Measurements from ENCODE around the gene MAD1L1. TPM values are rescaled to one million over a fixed set of nuclear protein-coding genes. Genes with fewer than 3 reads are reported as not detected.

The MAD1L1 gene
- total RNA-seq, 2 donors from 2014 or later, result 39.5 to 79.4 TPM

- peaks cover 31 to 56% of the 10 kb centered on the region in 2 donors for H3K4me1 Mint-ChIP-seq (ENCODE audit: low read depth in 2 of 2)
- no peak for ATAC-seq
These were observed 130.9 kb downstream of the MAD1L1 start for GRCh38 chr7:2101630-2102374.

GRCh38 chr7:2100278-2101208 is 132.2 kb downstream of the MAD1L1 start:
- H3K27me3 Mint-ChIP-seq, result peaks cover 0 to 9% of the 10 kb centered on the region in 2 donors
- H3K4me3 Mint-ChIP-seq, result no peak overlapping the region
- ATAC-seq (no peak), DNase-seq (ENCODE audit: low spot score) (no peak)
- H3K36me3 Mint-ChIP-seq, result peaks cover 10% of the 10 kb centered on the region
- peaks cover 29 to 63% of the 10 kb centered on the region in 2 donors for H3K4me1 Mint-ChIP-seq (ENCODE audit: low read depth in 2 of 2)
- no peak overlapping the region for H3K27ac Mint-ChIP-seq
- H3K9me3 Mint-ChIP-seq, result peaks cover 7% of the 10 kb centered on the region

More at GRCh38 chr7:2101630-2102374, 130.9 kb downstream of the MAD1L1 start:
- Mint-ChIP-seq H3K36me3 (peaks cover 10% of the 10 kb centered on the region), H3K27ac (peak overlapping the region; percentile 30 to 68), H3K4me3 (peak overlapping the region; percentile 66), H3K9me3 (peaks cover 7% of the 10 kb centered on the region), H3K27me3 (peaks cover 0 to 9% of the 10 kb centered on the region in 2 donors)
- DNase-seq (ENCODE audit: low spot score), result no peak

DNA sequence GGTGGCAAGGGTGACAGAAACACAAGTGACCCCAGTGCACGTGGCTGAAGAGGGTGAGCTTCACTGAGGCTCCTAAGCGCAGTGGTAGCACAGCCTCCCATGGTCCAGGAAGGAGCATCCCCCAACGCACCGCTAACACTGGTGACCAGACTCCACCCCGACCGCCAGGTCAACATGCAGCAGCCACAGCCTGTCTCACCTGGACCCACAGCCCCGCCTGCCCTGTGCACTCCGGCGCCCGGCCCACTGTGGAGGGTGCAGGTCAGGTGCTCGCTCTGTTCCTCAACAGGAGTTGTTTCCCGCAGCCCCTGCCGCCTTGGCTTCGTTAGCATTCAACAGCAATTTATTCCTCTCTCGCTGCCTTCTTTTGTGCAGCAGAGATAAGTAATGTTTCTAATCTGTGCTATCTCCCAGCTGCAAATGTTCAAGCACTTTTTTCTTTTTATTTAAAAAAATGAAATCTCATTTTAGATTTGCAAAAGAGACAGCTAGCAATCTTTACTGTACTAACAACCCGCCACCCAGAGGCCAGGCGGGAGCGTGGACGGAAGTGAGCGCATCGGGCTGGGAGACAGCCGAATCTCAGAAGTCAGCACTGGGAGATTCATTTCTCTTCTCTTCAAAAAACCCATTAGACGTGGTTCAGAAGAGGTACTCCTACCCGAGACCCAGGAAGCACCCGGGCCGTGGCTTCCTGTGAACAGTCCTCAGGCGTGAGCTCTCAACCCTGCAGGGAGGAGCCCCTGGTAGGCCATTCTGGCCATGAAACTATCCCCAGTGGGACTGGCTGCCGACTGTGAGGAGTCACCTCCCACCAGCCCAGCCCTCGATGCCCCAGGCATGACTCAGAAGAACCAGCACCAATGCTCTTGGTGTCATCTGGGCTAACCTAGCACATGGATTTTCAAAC is 133.4 kb downstream of the MAD1L1 start:
- peaks cover 33 to 63% of the 10 kb centered on the region in 2 donors for H3K4me1 Mint-ChIP-seq (ENCODE audit: low read depth in 2 of 2)
- no peak for DNase-seq (ENCODE audit: low spot score)
- no peak overlapping the region for H3K4me3 Mint-ChIP-seq
- H3K27ac Mint-ChIP-seq, result no peak overlapping the region
- no peak for ATAC-seq
- H3K36me3 Mint-ChIP-seq, result peaks cover 10% of the 10 kb centered on the region
- peaks cover 0 to 11% of the 10 kb centered on the region in 2 donors for H3K27me3 Mint-ChIP-seq
- peaks cover 7% of the 10 kb centered on the region for H3K9me3 Mint-ChIP-seq

DNA sequence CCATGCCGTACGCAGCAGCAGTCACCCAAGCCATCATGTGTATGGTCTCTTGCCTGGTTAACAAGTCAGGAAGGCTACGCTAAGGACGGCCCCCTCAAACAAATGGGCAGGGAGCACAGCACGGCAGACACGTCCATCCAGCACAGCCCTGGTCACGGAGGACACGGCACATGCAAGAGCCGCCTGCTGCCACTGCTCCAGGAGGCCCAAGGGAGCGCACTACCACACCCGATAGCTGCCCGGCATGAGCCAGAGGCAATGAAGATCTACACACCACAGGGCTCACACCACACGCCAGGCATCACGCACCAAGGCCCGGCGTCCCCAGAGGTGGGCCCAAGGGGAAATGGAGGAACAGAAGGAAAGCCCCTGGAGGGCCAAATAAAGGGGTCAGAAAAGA is 134.2 kb downstream of the MAD1L1 start:
- peaks cover 0 to 15% of the 10 kb centered on the region in 2 donors for H3K27me3 Mint-ChIP-seq
- H3K4me1 Mint-ChIP-seq (ENCODE audit: low read depth in 2 of 2), result peaks cover 35 to 64% of the 10 kb centered on the region in 2 donors
- peaks cover 10% of the 10 kb centered on the region for H3K36me3 Mint-ChIP-seq
- peaks cover 7% of the 10 kb centered on the region for H3K9me3 Mint-ChIP-seq
- ATAC-seq (no peak), DNase-seq (ENCODE audit: low spot score) (no peak)
- no peak overlapping the region for H3K4me3 Mint-ChIP-seq
- H3K27ac Mint-ChIP-seq, result no peak overlapping the region

DNA sequence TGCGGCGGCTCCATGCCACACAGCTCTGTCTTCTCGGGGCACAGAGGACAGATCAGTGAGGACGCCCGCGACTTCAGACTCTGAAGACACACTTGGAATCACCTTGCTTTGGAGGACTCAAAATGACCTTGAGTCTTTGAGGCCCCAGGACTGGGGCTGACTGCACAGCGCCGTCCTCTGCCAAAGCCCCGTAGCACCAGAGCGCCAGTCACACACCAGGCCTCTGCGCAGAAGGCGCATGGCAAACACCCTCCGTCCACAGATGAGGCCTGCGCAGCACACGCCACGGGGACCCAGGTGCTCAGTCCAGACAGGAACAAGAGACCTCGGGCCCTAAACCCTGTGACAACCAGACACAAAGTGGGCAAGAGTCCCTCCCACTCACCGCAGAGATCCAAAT is 134.7 kb downstream of the MAD1L1 start:
- Mint-ChIP-seq H3K4me1 (ENCODE audit: low read depth in 2 of 2) (peaks cover 35 to 65% of the 10 kb centered on the region in 2 donors), H3K9me3 (peaks cover 7% of the 10 kb centered on the region), H3K36me3 (peaks cover 10% of the 10 kb centered on the region), H3K27ac (no peak overlapping the region), H3K27me3 (peaks cover 0 to 17% of the 10 kb centered on the region in 2 donors), H3K4me3 (no peak overlapping the region)
- no peak for DNase-seq (ENCODE audit: low spot score)
- ATAC-seq, result no peak

DNA sequence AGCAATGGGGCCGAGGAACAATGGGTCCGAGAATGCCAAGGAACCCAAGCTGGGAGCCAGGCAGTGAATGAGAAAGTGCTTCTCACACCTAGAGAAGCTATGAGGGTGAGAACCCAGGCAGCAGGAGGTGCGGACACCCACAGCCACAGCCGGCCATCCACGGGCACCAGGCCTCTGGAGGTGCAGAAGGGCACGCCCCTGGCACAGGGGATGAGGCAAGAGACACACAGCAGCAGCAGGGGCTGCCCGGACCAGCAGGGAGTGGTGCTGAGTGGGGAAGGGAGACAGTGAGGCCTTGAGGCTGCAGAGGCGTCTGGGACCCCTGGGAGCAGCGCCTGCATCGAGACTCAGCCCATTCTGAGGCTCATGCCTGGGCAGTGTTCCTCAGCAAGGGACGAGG is 135.3 kb downstream of the MAD1L1 start:
- ATAC-seq (peak in 1 of 2 donors; percentile 66), DNase-seq (ENCODE audit: low spot score) (no peak)
- H3K4me3 Mint-ChIP-seq, result peak overlapping the region; percentile 5
- peaks cover 9% of the 10 kb centered on the region for H3K36me3 Mint-ChIP-seq
- no peak overlapping the region for H3K27ac Mint-ChIP-seq
- H3K9me3 Mint-ChIP-seq, result peaks cover 5% of the 10 kb centered on the region
- peaks cover 0 to 17% of the 10 kb centered on the region in 2 donors for H3K27me3 Mint-ChIP-seq
- H3K4me1 Mint-ChIP-seq (ENCODE audit: low read depth in 2 of 2), result peaks cover 32 to 61% of the 10 kb centered on the region in 2 donors

DNA sequence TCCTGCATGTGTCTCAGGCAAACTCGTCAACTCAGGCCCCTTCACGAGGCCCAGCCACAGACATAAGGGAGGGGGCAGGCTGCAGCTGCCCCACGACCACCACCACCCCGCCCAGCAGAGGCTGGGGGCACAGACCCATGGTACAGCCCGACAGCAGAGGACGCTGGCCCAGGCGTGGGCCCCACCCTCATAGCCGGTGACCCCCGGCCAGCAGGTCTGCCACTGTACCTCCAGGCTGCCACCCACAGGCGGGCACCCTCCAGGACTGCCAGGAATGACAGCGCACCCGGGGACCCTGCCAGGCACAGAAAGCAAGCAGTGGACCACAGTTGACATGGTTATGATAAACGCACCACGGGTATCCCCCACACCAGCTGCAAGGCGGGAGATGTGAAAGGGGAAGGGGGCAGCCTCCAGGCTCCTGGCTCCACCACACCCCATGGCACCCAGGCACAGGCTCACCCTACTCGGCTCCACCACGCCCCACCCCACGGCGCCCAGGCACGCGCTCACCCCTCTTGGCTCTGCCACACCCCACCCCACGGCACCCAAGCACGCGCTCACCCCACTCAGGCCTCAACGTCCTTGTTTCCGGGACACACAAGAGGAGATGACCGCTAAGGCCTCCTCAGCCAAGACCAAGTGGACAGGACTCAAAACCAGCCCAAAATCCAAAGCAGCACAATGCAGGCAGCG is 135.9 kb downstream of the MAD1L1 start:
- H3K27ac Mint-ChIP-seq, result no peak overlapping the region
- H3K4me3 Mint-ChIP-seq, result peak overlapping the region; percentile 5
- peaks cover 6% of the 10 kb centered on the region for H3K36me3 Mint-ChIP-seq
- peaks cover 26 to 54% of the 10 kb centered on the region in 2 donors for H3K4me1 Mint-ChIP-seq (ENCODE audit: low read depth in 2 of 2)
- H3K9me3 Mint-ChIP-seq, result no peaks in the 10 kb centered on the region
- DNase-seq (ENCODE audit: low spot score), result no peak
- peak in 1 of 2 donors; percentile 16 for ATAC-seq
- H3K27me3 Mint-ChIP-seq, result peaks cover 0 to 19% of the 10 kb centered on the region in 2 donors

- H3K9me3 Mint-ChIP-seq, result no peaks in the 10 kb centered on the region
- H3K27ac Mint-ChIP-seq, result no peak overlapping the region
- H3K36me3 Mint-ChIP-seq, result peaks cover 4% of the 10 kb centered on the region
- ATAC-seq, result no peak
- no peak overlapping the region for H3K4me3 Mint-ChIP-seq
- peaks cover 21 to 51% of the 10 kb centered on the region in 2 donors for H3K4me1 Mint-ChIP-seq (ENCODE audit: low read depth in 2 of 2)
- H3K27me3 Mint-ChIP-seq, result peaks cover 0 to 19% of the 10 kb centered on the region in 2 donors
- DNase-seq (ENCODE audit: low spot score), result no peak
These were observed 137.3 kb downstream of the MAD1L1 start for GRCh38 chr7:2095436-2095835.

DNA sequence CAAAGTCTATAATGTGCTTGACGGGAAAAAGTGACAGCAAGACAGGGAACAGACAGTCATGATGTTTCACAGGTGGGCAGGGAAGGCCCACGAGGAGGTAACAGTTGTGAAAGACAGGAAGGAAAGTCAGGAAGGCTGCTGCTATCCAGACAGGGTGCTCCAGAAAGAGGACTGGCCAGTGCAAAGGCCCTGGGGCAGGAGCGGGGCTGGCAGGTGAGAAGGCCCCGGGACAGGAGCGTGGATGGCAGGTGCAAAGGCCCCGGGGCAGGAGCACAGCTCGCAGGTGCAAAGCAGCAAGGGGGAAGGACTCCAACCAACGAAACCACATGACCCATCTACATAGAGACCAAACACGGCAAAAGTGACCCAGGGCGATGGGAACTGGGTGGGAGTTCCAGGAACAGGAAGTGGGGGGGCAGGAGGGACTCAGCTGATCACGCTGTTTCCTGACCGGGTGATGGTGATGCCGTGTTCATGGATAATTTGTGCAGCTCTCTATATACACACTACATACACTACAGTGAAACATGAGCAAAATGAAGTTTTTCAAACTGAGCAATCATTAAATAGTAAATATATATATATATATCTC is 138.2 kb downstream of the MAD1L1 start:
- Mint-ChIP-seq H3K27ac (no peak overlapping the region), H3K4me3 (no peak overlapping the region)

DNA sequence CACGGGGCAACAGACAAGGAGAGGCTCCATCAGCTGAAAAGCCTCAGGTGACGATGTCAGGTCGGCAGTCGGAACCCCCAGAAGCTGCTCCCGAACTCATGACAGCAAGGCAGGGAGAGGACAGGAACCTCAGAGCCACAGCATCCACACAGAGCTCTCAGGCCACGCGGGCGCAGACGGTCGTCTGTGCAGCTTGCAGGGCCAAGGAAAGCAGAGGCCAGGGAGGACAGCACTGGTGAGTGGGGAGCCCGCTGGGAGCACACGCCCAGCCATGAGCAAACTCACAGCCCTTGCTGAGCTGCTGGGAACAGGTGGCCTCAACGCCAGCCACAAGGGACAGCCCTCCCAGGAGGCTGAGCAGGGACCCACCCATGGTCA is 138.9 kb downstream of the MAD1L1 start:
- Mint-ChIP-seq H3K4me1 (ENCODE audit: low read depth in 2 of 2) (peaks cover 19 to 41% of the 10 kb centered on the region in 2 donors), H3K27ac (no peak overlapping the region), H3K36me3 (peaks cover 4% of the 10 kb centered on the region), H3K9me3 (no peaks in the 10 kb centered on the region), H3K27me3 (peaks cover 0 to 17% of the 10 kb centered on the region in 2 donors), H3K4me3 (no peak overlapping the region)
- no peak for DNase-seq (ENCODE audit: low spot score)
- ATAC-seq, result no peak

More for the DNA sequence above, 138.2 kb downstream of the MAD1L1 start:
- Mint-ChIP-seq H3K4me1 (ENCODE audit: low read depth in 2 of 2) (peaks cover 21 to 46% of the 10 kb centered on the region in 2 donors), H3K27me3 (peaks cover 0 to 18% of the 10 kb centered on the region in 2 donors), H3K9me3 (no peaks in the 10 kb centered on the region), H3K36me3 (peaks cover 4% of the 10 kb centered on the region)
- no peak for ATAC-seq
- DNase-seq (ENCODE audit: low spot score), result no peak

DNA sequence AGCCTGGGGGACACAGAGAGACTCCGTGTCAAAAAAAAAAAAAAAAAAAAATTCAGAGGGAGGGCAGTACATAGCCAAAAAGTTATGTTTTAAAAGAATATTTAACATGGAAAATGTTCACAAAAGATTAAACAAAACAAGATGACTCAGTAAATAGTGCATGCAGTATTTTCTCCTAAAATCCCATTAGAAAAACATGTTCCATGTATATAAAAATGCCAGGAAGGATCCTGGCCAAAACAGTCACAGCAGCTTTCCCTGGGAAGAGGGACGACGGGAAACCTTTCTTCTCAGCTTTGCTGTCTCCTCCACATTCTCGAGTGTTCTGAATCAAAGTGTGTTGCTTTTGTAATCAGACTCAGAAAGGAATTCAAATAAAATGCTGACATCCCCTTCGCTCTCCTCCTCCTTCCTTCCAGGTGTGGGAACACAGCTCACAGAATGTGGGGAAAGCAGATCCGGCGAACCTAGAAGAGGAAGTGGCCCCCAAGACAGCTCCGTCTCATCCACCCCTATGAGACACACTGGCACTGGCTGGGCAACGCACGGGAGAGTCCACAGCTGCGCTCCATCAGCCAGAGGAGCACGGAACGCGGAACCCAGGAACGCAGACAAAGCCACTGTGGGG is 139.4 kb downstream of the MAD1L1 start:
- H3K27me3 Mint-ChIP-seq, result peaks cover 0 to 14% of the 10 kb centered on the region in 2 donors
- H3K36me3 Mint-ChIP-seq, result peaks cover 4% of the 10 kb centered on the region
- peaks cover 14 to 36% of the 10 kb centered on the region in 2 donors for H3K4me1 Mint-ChIP-seq (ENCODE audit: low read depth in 2 of 2)
- no peaks in the 10 kb centered on the region for H3K9me3 Mint-ChIP-seq
- ATAC-seq (no peak), DNase-seq (ENCODE audit: low spot score) (no peak)
- no peak overlapping the region for H3K4me3 Mint-ChIP-seq
- H3K27ac Mint-ChIP-seq, result no peak overlapping the region

GRCh38 chr7:2092279-2092678 is 140.5 kb downstream of the MAD1L1 start:
- no peaks in the 10 kb centered on the region for H3K9me3 Mint-ChIP-seq
- peaks cover 0 to 10% of the 10 kb centered on the region in 2 donors for H3K27me3 Mint-ChIP-seq
- H3K4me3 Mint-ChIP-seq, result no peak overlapping the region
- H3K27ac Mint-ChIP-seq, result no peak overlapping the region
- no peak for ATAC-seq
- DNase-seq (ENCODE audit: low spot score), result no peak
- peaks cover 4% of the 10 kb centered on the region for H3K36me3 Mint-ChIP-seq
- peaks cover 8 to 26% of the 10 kb centered on the region in 2 donors for H3K4me1 Mint-ChIP-seq (ENCODE audit: low read depth in 2 of 2)
